PC-9 (cell line): ENCODE results near the gene ADAMTS2. TPM values are rescaled to one million over a fixed set of nuclear protein-coding genes. Genes with fewer than 3 reads are reported as not detected.

Experiments used
- BruUV-seq: library from RNA; stranded (reverse); fragments of 400-500 nt; replicated peaks from 2 replicates; lab custom pipeline; 2021; lab: Mats Ljungman, UMichigan
- CTCF ChIA-PET: fragments of 300-600 bp; sonication (Branson Sonifier 250); formaldehyde crosslinking; loops from one replicate; lab custom pipeline; 2022; ENCODE audit warnings: antibody characterized with exemption; lab: Charles Lee
- POLR2A ChIA-PET: fragments of 300-600 bp; sonication (Branson Sonifier 250); formaldehyde crosslinking; loops from one replicate; lab custom pipeline; 2022; ENCODE audit warnings: antibody characterized with exemption; ENCODE audit not compliant: unreplicated experiment; lab: Charles Lee
- DNase-seq, 2 experiments: peaks; one replicate each; pipeline versions ENCODE4 v3.0.0 to v3.0.0-alpha.2; 2015 to 2022; ENCODE audit warnings: mixed read lengths in 1 of 2
- H2AFZ ChIP-seq: fragments of 200-600 bp; sonication (generic); 2 replicates; pipeline ENCODE4 v1.8.1; 2017; ENCODE audit warnings: antibody characterized with exemption
- H3F3A ChIP-seq: fragments of 200-600 bp; sonication (generic); 2 replicates; pipeline ENCODE4 v1.8.1; 2017; ENCODE audit warnings: antibody characterized with exemption, mild to moderate bottlenecking, low read depth; ENCODE audit not compliant: insufficient read depth
- H3K27ac ChIP-seq: fragments of 200-600 bp; sonication (generic); 2 replicates; pipeline ENCODE4 v1.6.1; 2016; ENCODE audit warnings: mixed run types
- H3K27me3 ChIP-seq: fragments of 200-600 bp; sonication (generic); 2 replicates; pipeline ENCODE4 v1.6.1; 2016; ENCODE audit warnings: low read depth, mixed run types; ENCODE audit not compliant: insufficient read depth
- H3K36me3 ChIP-seq: fragments of 200-600 bp; sonication (generic); 2 replicates; pipeline ENCODE4 v1.6.1; 2016; ENCODE audit warnings: low read depth, mixed run types
- H3K4me1 ChIP-seq: fragments of 200-600 bp; sonication (generic); replicated peaks from 2 replicates; pipeline ENCODE4 v1.6.1; 2016; ENCODE audit warnings: mixed run types; ENCODE audit not compliant: insufficient read depth
- H3K4me2 ChIP-seq: fragments of 200-600 bp; sonication (generic); 2 replicates; pipeline ENCODE4 v1.6.1; 2017; ENCODE audit warnings: mixed run types
- H3K4me3 ChIP-seq: fragments of 200-600 bp; sonication (generic); 2 replicates; pipeline ENCODE4 v1.6.1; 2016; ENCODE audit warnings: mixed run types
- H3K79me2 ChIP-seq: fragments of 200-600 bp; sonication (generic); 2 replicates; pipeline ENCODE4 v1.6.1; 2017; ENCODE audit warnings: low read depth, mixed run types
- H3K9me2 ChIP-seq: fragments of 200-600 bp; sonication (generic); 2 replicates; pipeline ENCODE4 v1.8.1; 2017; ENCODE audit warnings: mild to moderate bottlenecking; ENCODE audit not compliant: insufficient read depth
- H3K9me3 ChIP-seq: fragments of 200-600 bp; sonication (generic); 2 replicates; pipeline ENCODE4 v1.8.1; 2016; ENCODE audit warnings: low read depth; ENCODE audit not compliant: insufficient read depth
- H4K20me1 ChIP-seq: fragments of 200-600 bp; sonication (generic); 2 replicates; pipeline ENCODE4 v1.8.1; 2017; ENCODE audit not compliant: insufficient read depth
- EZH2 ChIP-seq: fragments of 200-600 bp; sonication (generic); IDR thresholded peaks from 2 replicates; pipeline ENCODE4 v1.8.0; 2017; ENCODE audit warnings: antibody characterized with exemption, low read depth
- intact Hi-C: fragments of 100-400 bp; cut with micrococcal nuclease; formaldehyde crosslinking; loops from one replicate; pipeline ENCODE4 v1.10.0; 2022; ENCODE audit not compliant: unreplicated experiment
- total RNA-seq: library from RNA; stranded (reverse); gene quantifications from 2 replicates; pipeline ENCODE4 v1.2.3, GENCODE V29; 2021
- TF ChIP-seq, protein P1 (sequence below): fragments of 200-600 bp; sonication (generic); conservative IDR thresholded peaks from 2 replicates; pipeline ENCODE4 v1.6.1; 2017; ENCODE audit warnings: mixed run types, antibody characterized with exemption, mild to moderate bottlenecking, moderate library complexity

ADAMTS2 gene
- total RNA-seq, 1 experiment from 2014 or later, result not detected

DNA sequence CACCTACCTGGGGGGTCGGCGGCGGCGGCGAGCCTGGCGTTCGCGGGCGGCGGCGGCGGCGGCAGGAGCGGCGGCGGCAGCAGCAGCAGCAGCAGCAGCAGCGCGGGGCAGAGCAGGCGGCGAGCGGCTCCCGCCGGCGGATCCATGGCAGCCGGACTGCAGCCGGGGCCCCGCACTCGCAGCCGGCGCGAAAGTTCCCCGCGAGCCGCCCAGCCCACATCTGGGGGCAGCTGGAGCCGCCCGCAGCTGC is 153 bp downstream of the ADAMTS2 start:
- CTCF ChIA-PET, result no interaction called here

DNA sequence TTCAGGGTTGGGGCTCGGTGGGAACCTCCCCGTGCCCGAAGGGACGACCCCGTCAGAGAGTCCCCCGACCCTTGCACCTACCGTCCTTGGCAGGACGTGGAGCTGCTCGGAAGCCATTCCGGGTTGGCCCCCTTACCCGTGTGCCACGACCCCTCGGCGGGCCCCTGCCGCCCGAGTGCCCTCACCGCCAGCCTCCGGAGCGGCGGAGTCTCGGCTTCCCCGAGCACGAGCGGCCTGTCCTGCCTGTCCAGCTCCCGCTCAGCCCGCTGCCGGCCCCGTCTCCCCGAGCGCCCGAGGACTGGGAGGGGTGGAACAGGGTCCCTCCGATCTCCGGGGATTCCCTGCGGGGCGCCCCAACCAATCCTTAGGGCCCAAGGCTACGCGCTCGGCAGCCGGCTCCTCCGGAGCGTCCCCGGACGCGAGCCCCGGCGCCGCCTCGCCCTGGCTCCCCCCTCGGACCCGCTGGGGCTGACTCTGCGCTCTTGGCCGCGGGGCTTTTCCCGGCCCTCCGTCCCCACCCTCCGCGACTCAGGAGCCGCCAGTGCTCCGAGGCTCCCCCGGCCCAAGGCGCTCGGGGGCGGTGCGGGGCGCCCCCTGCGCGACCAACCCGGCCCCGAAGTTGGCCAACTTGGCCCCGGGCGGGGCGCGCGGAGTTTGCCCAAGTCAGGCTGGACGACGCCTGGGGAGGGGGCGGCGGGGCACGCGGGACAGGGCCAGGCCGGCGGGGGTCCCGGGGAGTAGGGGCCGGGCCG is 654 bp downstream of the ADAMTS2 start:
- POLR2A ChIA-PET, result no interaction called here

More for the DNA sequence above, 153 bp downstream of the ADAMTS2 start:
- no peak for DNase-seq
- Histone ChIP-seq H3K9me2 (no peaks in the 10 kb centered on the region), H3K9me3 (no peaks in the 10 kb centered on the region), H2AFZ (no peak overlapping the region), H3K36me3 (no peaks in the 10 kb centered on the region), H3F3A (no peaks in the 10 kb centered on the region), H3K27ac (no peak overlapping the region), H4K20me1 (no peaks in the 10 kb centered on the region), H3K27me3 (peaks cover 73% of the 10 kb centered on the region), H3K79me2 (no peaks in the 10 kb centered on the region), H3K4me1 (no peaks in the 10 kb centered on the region), H3K4me3 (no peak overlapping the region), H3K4me2 (no peak overlapping the region)
- no TSS peak for BruUV-seq
- intact Hi-C loops, result no loop called here
- POLR2A ChIA-PET, result no interaction called here
- TF ChIP-seq, protein P1, sequence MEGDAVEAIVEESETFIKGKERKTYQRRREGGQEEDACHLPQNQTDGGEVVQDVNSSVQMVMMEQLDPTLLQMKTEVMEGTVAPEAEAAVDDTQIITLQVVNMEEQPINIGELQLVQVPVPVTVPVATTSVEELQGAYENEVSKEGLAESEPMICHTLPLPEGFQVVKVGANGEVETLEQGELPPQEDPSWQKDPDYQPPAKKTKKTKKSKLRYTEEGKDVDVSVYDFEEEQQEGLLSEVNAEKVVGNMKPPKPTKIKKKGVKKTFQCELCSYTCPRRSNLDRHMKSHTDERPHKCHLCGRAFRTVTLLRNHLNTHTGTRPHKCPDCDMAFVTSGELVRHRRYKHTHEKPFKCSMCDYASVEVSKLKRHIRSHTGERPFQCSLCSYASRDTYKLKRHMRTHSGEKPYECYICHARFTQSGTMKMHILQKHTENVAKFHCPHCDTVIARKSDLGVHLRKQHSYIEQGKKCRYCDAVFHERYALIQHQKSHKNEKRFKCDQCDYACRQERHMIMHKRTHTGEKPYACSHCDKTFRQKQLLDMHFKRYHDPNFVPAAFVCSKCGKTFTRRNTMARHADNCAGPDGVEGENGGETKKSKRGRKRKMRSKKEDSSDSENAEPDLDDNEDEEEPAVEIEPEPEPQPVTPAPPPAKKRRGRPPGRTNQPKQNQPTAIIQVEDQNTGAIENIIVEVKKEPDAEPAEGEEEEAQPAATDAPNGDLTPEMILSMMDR, result no peak
- no peak for TF ChIP-seq EZH2

DNA sequence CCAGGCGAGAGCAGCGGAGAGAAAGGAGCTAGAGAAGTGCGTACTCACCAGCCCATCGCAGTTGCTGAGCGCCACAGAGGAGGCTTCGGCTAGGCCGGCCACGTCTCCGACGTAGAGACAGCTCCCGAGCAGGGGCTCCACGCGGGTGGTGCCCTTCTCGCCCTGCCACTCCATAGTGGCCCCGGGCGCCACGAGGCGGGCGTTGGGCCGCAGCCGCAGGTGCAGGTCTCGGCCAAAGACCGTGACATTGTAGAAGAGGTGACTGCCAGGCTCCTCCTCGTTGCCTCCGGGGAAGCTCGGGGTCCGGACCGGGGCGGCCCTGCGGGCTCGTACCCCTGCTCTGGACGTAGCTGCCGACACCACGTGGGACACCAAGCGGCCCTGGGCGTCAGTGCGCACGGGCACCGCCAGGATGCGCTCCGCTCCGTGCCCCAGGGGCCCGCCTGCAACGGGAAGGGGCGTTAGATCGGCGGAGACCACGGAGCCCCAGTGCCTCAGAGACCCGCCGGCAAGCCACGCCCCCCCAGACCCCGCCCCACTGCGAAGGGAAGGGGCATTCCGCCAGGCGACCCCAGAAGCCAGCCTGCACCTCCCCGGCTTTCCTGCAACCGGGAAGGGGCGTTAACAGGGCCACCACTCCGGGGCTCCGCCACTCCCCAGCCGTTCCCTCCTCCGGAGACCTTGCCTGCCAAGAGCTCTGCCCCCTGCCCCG is 1.4 kb downstream of the ADAMTS2 start:
- peaks cover 73% of the 10 kb centered on the region for H3K27me3 ChIP-seq
- H3K9me3 ChIP-seq, result no peaks in the 10 kb centered on the region
- ChIA-PET CTCF (no interaction called here), POLR2A (no interaction called here)
- H3K4me3 ChIP-seq, result no peak overlapping the region
- intact Hi-C loops, result no loop called here
- no peak overlapping the region for H3K27ac ChIP-seq
- no peaks in the 10 kb centered on the region for H4K20me1 ChIP-seq
- TF ChIP-seq EZH2, result no peak
- TF ChIP-seq, protein P1, result no peak
- H3K4me1 ChIP-seq, result no peaks in the 10 kb centered on the region
- no peaks in the 10 kb centered on the region for H3K79me2 ChIP-seq
- no TSS peak for BruUV-seq
- no peak for DNase-seq
- H3F3A ChIP-seq, result no peaks in the 10 kb centered on the region
- H2AFZ ChIP-seq, result no peak overlapping the region
- no peaks in the 10 kb centered on the region for H3K9me2 ChIP-seq
- no peaks in the 10 kb centered on the region for H3K36me3 ChIP-seq
- no peak overlapping the region for H3K4me2 ChIP-seq

More for the DNA sequence above, 654 bp downstream of the ADAMTS2 start:
- Histone ChIP-seq H3K4me3 (no peak overlapping the region), H3K79me2 (no peaks in the 10 kb centered on the region), H3K4me1 (no peaks in the 10 kb centered on the region), H4K20me1 (no peaks in the 10 kb centered on the region), H3K36me3 (no peaks in the 10 kb centered on the region), H3K9me3 (no peaks in the 10 kb centered on the region), H3K27me3 (peaks cover 73% of the 10 kb centered on the region), H3F3A (no peaks in the 10 kb centered on the region), H3K27ac (no peak overlapping the region), H3K4me2 (no peak overlapping the region), H2AFZ (no peak overlapping the region), H3K9me2 (no peaks in the 10 kb centered on the region)
- CTCF ChIA-PET, result no interaction called here
- no TSS peak for BruUV-seq
- no peak for TF ChIP-seq EZH2
- TF ChIP-seq, protein P1, result no peak
- intact Hi-C loops, result no loop called here
- DNase-seq, result no peak
